Fibroblast of villous mesenchyme (primary cell): ENCODE measurements around the gene B4GALNT2. TPM values are rescaled to one million over a fixed set of nuclear protein-coding genes. Genes with fewer than 3 reads are reported as not detected.
"Not testable (repeated sequence)": the region's sequence is repeated elsewhere in the genome, so short reads cannot be mapped to it uniquely, and the experiment has no call there.

Experiments used
- DNase-seq: peaks from one replicate; pipeline ENCODE4 v3.0.0-alpha.2; 2010; ENCODE audit warnings: low read depth
- H3K4me3 ChIP-seq: 2 replicates; pipeline ENCODE4 v1.5.1; 2011; ENCODE audit warnings: low read depth, mild to moderate bottlenecking, low read length
- total RNA-seq: library from RNA; depleted of rRNA; stranded (reverse); fragments of >200 nt; gene quantifications from 2 replicates; pipeline ENCODE4 v1.2.3, GENCODE V29; 2012
- TF ChIP-seq, protein P1 (sequence below): IDR thresholded peaks from 2 replicates; pipeline ENCODE4 v1.5.1; 2012; ENCODE audit warnings: low read depth, mild to moderate bottlenecking, low read length; ENCODE audit not compliant: insufficient read depth

B4GALNT2 gene
- total RNA-seq, 1 donor, result under 0.01 TPM

- TF ChIP-seq, protein P1, sequence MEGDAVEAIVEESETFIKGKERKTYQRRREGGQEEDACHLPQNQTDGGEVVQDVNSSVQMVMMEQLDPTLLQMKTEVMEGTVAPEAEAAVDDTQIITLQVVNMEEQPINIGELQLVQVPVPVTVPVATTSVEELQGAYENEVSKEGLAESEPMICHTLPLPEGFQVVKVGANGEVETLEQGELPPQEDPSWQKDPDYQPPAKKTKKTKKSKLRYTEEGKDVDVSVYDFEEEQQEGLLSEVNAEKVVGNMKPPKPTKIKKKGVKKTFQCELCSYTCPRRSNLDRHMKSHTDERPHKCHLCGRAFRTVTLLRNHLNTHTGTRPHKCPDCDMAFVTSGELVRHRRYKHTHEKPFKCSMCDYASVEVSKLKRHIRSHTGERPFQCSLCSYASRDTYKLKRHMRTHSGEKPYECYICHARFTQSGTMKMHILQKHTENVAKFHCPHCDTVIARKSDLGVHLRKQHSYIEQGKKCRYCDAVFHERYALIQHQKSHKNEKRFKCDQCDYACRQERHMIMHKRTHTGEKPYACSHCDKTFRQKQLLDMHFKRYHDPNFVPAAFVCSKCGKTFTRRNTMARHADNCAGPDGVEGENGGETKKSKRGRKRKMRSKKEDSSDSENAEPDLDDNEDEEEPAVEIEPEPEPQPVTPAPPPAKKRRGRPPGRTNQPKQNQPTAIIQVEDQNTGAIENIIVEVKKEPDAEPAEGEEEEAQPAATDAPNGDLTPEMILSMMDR, result no peak
- peak overlapping the region; percentile 57 for H3K4me3 ChIP-seq
- DNase-seq, result no peak
These were observed 261 bp upstream of the B4GALNT2 start for GRCh38 chr17:49132317-49132698.

GRCh38 chr17:49136335-49136734 lies 3.8 kb downstream of the B4GALNT2 start:
- no peak overlapping the region for H3K4me3 ChIP-seq
- TF ChIP-seq, protein P1, result no peak
- DNase-seq, result no peak

DNA sequence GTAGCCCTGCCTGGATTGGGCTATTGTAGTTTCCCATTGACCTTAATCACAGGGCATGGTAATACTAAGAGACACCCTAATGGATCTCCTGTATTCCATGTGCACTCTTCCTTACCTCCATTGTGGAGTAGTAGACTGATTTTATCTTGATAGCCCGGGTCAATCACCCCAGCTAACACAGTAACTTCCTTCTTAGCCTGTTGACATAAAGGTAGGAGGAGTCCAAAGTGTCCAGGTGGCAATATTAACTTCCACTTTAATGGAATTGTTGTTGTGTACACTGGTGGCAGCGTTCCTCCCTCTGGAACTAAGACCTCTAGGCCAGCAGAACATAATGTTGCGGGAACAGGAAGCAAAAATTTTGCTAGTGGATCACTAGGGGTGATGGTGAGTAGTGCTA lies 13.1 kb downstream of the B4GALNT2 start:
- H3K4me3 ChIP-seq, DNase-seq: not testable (repeated sequence)

DNA sequence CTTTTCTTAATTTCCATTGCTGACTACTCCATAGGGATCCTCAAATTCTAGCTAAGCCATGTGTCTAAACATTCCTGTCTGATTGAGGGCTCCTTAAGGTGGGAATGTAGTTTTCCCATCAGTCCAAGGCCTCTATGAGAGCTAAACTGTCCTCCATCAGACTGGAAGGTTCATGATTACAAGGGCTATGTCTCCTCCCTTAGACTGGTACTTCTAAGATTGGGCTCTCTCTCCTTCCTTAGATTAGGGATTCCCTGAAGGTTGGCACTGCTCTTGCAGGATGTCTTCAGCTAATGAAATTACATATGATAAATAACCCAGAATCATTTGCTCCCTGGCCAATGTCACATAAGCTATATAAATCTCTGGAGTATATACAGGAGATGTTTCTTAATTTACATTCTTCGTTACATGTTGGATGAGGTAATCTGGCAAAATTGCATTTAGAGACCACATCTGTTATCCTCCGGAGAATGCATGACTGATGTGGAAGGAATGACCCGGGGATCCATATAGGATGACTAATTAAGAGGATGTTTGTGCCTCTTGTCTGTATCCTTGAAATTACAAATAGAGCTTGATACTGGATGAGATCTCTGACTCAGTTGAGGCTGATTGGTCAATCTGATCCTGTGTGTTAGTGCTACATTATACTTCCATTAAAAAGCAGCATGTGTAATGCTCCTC lies 14.2 kb downstream of the B4GALNT2 start:
- TF ChIP-seq, protein P1, result no peak
- peak; percentile 98 for DNase-seq
- no peak overlapping the region for H3K4me3 ChIP-seq

- no peak for DNase-seq
- H3K4me3 ChIP-seq, result no peak overlapping the region
- TF ChIP-seq, protein P1, result no peak
These were observed 15.6 kb downstream of the B4GALNT2 start for GRCh38 chr17:49148171-49148570.

GRCh38 chr17:49151996-49152395 lies 19.4 kb downstream of the B4GALNT2 start:
- TF ChIP-seq, protein P1, result no peak
- DNase-seq, result no peak
- no peak overlapping the region for H3K4me3 ChIP-seq

- TF ChIP-seq, protein P1, result no peak
- no peak for DNase-seq
- H3K4me3 ChIP-seq, result no peak overlapping the region
These were observed 23.7 kb downstream of the B4GALNT2 start for GRCh38 chr17:49156256-49156655.
